Liver (tissue), 9 donors: ENCODE results near the gene ANKRD29. TPM values are rescaled to one million over a fixed set of nuclear protein-coding genes. Genes with fewer than 3 reads are reported as not detected.

Source experiments
- DNase-seq: peaks from one replicate; pipeline ENCODE4 v3.0.0-alpha.2; 2017; ENCODE audit warnings: low spot score
- H3K27ac ChIP-seq, 2 donors: one replicate each; pipeline ENCODE4 v1.7.0; 2013; ENCODE audit warnings: inconsistent platforms in 2 of 2, low read length in 2 of 2, control low read depth in 1 of 2, low read depth in 1 of 2, mild to moderate bottlenecking in 1 of 2
- H3K27me3 ChIP-seq, 4 donors: one replicate each; pipeline versions ENCODE4 v1.6.1 to v1.7.0; 2013; ENCODE audit warnings: low read length in 3 of 4, inconsistent platforms in 1 of 4, mild to moderate bottlenecking in 1 of 4, moderate library complexity in 1 of 4; ENCODE audit not compliant: control insufficient read depth in 4 of 4, insufficient read depth in 4 of 4
- H3K36me3 ChIP-seq, 4 donors: one replicate each; pipeline versions ENCODE4 v1.6.1 to v1.7.0; 2013; ENCODE audit warnings: low read length in 3 of 4, mild to moderate bottlenecking in 3 of 4, low read depth in 1 of 4, moderate library complexity in 1 of 4; ENCODE audit not compliant: control insufficient read depth in 4 of 4, insufficient read depth in 3 of 4
- H3K4me1 ChIP-seq, 4 donors: one replicate each; pipeline versions ENCODE4 v1.6.1 to v1.7.0; 2013; ENCODE audit warnings: low read length in 3 of 4, mild to moderate bottlenecking in 3 of 4, moderate library complexity in 1 of 4; ENCODE audit not compliant: control insufficient read depth in 4 of 4, insufficient read depth in 4 of 4
- H3K4me3 ChIP-seq, 3 donors: one replicate each; pipeline versions ENCODE4 v1.6.1 to v1.7.0; 2013; ENCODE audit warnings: low read length in 3 of 3, control low read depth in 1 of 3, low read depth in 1 of 3, mild to moderate bottlenecking in 1 of 3
- H3K9ac ChIP-seq, 2 donors: one replicate each; pipeline ENCODE4 v1.7.0; 2013; ENCODE audit warnings: low read length in 2 of 2, mild to moderate bottlenecking in 2 of 2, moderate library complexity in 2 of 2, control low read depth in 1 of 2, low read depth in 1 of 2
- H3K9me3 ChIP-seq, 4 donors: one replicate each; pipeline versions ENCODE4 v1.6.1 to v1.7.0; 2013; ENCODE audit warnings: low read length in 3 of 4; ENCODE audit not compliant: control insufficient read depth in 4 of 4
- EGR1 ChIP-seq, 2 donors: IDR thresholded peaks; 2 replicates each; pipeline ENCODE4 v1.6.1; 2016 to 2018; ENCODE audit warnings: antibody characterized with exemption in 2 of 2, low read depth in 2 of 2
- FOXA1 ChIP-seq: IDR thresholded peaks from 2 replicates; pipeline ENCODE4 v1.6.1; 2016; ENCODE audit warnings: antibody characterized with exemption
- FOXA2 ChIP-seq: IDR thresholded peaks from 2 replicates; pipeline ENCODE4 v1.6.1; 2016; ENCODE audit warnings: antibody characterized with exemption
- HNF4A ChIP-seq, 2 donors: conservative IDR thresholded peaks; 2 replicates each; pipeline ENCODE4 v1.6.1; 2016; ENCODE audit warnings: antibody characterized with exemption in 2 of 2, mild to moderate bottlenecking in 2 of 2
- HNF4G ChIP-seq: IDR thresholded peaks from 2 replicates; pipeline ENCODE4 v1.6.1; 2016; ENCODE audit warnings: antibody characterized with exemption
- RAD21 ChIP-seq, 2 donors: IDR thresholded peaks; 2 replicates each; pipeline ENCODE4 v1.6.1; 2016; ENCODE audit warnings: antibody characterized with exemption in 2 of 2, mild to moderate bottlenecking in 2 of 2
- REST ChIP-seq: IDR thresholded peaks from 2 replicates; pipeline ENCODE4 v1.6.1; 2016; ENCODE audit warnings: antibody characterized with exemption, mild to moderate bottlenecking
- RXRA ChIP-seq, 2 donors: IDR thresholded peaks; 2 replicates each; pipeline ENCODE4 v1.6.1; 2017 to 2018; ENCODE audit warnings: antibody characterized with exemption in 2 of 2, mild to moderate bottlenecking in 1 of 2
- TAF1 ChIP-seq: conservative IDR thresholded peaks from 2 replicates; pipeline ENCODE4 v1.6.1; 2016; ENCODE audit warnings: antibody characterized with exemption, mild to moderate bottlenecking
- YY1 ChIP-seq: IDR thresholded peaks from 2 replicates; pipeline ENCODE4 v1.6.1; 2016; ENCODE audit warnings: antibody characterized with exemption, mild to moderate bottlenecking
- WGBS: extraction: QIAGEN DNeasy Blood & Tissue Kit; methylation state at CpG from one replicate; pipeline ENCODE4 v1.1.7; 2013; 5-methylcytosine and 5-hydroxymethylcytosine counted together
- polyA plus RNA-seq, 2 donors: library from polyadenylated mRNA; stranded (reverse) in 1 of 2; unstranded in 1 of 2; fragments of 200-250 nt in 1 of 2; fragments of >200 nt in 1 of 2; fragmentation: Nextera tagmentation in 1 of 2; extraction: Ambion mirVana in 1 of 2; gene quantifications; one replicate each; pipeline versions ENCODE4 v1.2.1 to v1.2.3, GENCODE V29; 2013 to 2015
- total RNA-seq, 2 donors: library from RNA; depleted of rRNA; stranded (reverse); fragments of >200 nt; gene quantifications; one replicate each; pipeline ENCODE4 v1.2.3, GENCODE V29; 2014
- TF ChIP-seq, protein P1 (sequence below): IDR thresholded peaks from 2 replicates; pipeline ENCODE4 v1.6.1; 2016; ENCODE audit warnings: antibody characterized with exemption
- donor health status: healthy.
- donor health status: healthy.
- donor health status: healthy.
- donor health status: healthy.
- donor health status: healthy.

Gene ANKRD29
- total and polyA plus RNA-seq, 4 donors = 0.14 to 0.50 (median 0.33) TPM

GRCh38 chr18:23569299-23570063 is 93.2 kb downstream of the ANKRD29 start:
- Histone ChIP-seq H3K4me3 (no peak overlapping the region), H3K9me3 (no peaks in the 10 kb centered on the region), H3K9ac (no peak overlapping the region), H3K4me1 (peaks cover 2 to 30% (median 19%) of the 10 kb centered on the region in 4 donors), H3K36me3 (peaks cover 1 to 28% (median 18%) of the 10 kb centered on the region in 4 donors), H3K27me3 (no peaks in the 10 kb centered on the region), H3K27ac (no peak overlapping the region)
- WGBS = 85% methylated on average over 5 of the region's 5 CpGs
- no peak for DNase-seq
- no peak for TF ChIP-seq TAF1
- TF ChIP-seq RXRA (IDR thresholded peaks at IDR 0.05) = peak in 1 of 2 donors; percentile 39
- peak; percentile 46 to 67 for TF ChIP-seq HNF4A (conservative IDR thresholded peaks at IDR 0.05)

DNA sequence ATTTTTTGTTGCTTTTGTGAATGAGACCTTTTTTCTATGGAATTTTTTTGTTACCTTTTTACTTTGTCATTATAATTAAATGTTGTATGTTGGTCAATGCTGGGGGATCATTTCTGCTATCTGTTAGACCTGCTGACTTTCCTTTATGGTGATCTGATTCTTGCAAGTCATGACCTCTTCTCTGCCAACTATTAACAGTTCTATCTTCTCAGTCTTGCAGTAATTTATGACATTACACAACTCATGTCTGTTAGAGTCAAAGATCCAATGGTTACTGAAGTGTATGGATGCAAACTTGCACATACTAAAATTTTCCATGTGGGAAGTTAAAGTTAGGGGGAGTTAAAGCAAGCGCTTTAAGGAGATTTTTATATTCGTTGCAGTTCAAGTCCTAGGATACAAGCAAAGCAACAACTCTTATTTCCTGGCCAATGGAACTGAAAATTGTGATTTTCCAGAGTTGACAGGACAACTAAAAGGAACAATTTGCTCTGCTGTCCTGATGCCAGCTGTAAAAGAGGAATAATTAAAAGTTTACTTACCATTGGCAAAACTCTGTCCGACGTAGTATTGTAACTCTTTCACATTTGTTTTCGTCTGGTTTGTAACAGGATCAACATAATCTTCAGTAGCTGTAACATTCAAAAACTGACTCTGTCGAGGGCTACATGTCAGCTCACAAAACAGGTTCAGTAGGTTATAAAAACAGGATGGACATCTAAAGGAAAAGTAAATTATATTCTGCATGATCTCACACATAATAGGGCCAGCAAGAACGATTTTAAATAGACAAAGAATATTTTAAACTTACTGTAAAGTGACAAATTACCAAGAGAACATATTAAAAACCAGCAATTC is 94.2 kb downstream of the ANKRD29 start:
- Histone ChIP-seq H3K9me3 (no peaks in the 10 kb centered on the region), H3K4me1 (peaks cover 0 to 26% (median 17%) of the 10 kb centered on the region in 4 donors), H3K4me3 (no peak overlapping the region), H3K27ac (no peak overlapping the region), H3K36me3 (peaks cover 3 to 28% (median 19%) of the 10 kb centered on the region in 4 donors), H3K27me3 (no peaks in the 10 kb centered on the region), H3K9ac (no peak overlapping the region)
- 74% methylated on average over 7 of the region's 7 CpGs for WGBS
- no peak for DNase-seq
- TF ChIP-seq, protein P1, sequence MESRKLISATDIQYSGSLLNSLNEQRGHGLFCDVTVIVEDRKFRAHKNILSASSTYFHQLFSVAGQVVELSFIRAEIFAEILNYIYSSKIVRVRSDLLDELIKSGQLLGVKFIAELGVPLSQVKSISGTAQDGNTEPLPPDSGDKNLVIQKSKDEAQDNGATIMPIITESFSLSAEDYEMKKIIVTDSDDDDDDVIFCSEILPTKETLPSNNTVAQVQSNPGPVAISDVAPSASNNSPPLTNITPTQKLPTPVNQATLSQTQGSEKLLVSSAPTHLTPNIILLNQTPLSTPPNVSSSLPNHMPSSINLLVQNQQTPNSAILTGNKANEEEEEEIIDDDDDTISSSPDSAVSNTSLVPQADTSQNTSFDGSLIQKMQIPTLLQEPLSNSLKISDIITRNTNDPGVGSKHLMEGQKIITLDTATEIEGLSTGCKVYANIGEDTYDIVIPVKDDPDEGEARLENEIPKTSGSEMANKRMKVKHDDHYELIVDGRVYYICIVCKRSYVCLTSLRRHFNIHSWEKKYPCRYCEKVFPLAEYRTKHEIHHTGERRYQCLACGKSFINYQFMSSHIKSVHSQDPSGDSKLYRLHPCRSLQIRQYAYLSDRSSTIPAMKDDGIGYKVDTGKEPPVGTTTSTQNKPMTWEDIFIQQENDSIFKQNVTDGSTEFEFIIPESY = no peak
- no peak for TF ChIP-seq EGR1 (IDR thresholded peaks at IDR 0.05; ENCODE audit: low read depth in 2 of 2)
- TF ChIP-seq FOXA1 = no peak
- TF ChIP-seq YY1 = no peak
- no peak for TF ChIP-seq HNF4G
- no peak for TF ChIP-seq FOXA2
- no peak for TF ChIP-seq REST

GRCh38 chr18:23567671-23568070 is 95.0 kb downstream of the ANKRD29 start:
- H3K27ac ChIP-seq = no peak overlapping the region
- peaks cover 3 to 28% (median 20%) of the 10 kb centered on the region in 4 donors for H3K36me3 ChIP-seq
- peaks cover 0 to 17% (median 9%) of the 10 kb centered on the region in 4 donors for H3K4me1 ChIP-seq
- 90% methylated on average over 3 of the region's 3 CpGs for WGBS
- no peak overlapping the region for H3K4me3 ChIP-seq
- TF ChIP-seq RXRA (IDR thresholded peaks at IDR 0.05) = no peak
- TF ChIP-seq HNF4G = no peak
- no peak for TF ChIP-seq RAD21 (IDR thresholded peaks at IDR 0.05)
- no peak for DNase-seq
- no peaks in the 10 kb centered on the region for H3K27me3 ChIP-seq
- H3K9me3 ChIP-seq = no peaks in the 10 kb centered on the region
- no peak overlapping the region for H3K9ac ChIP-seq
